HepG2 (cell line): ENCODE measurements around the gene DNASE1. TPM values are rescaled to one million over a fixed set of nuclear protein-coding genes. Genes with fewer than 3 reads are reported as not detected.
A peak's percentile ranks its signal among the peaks of the same experiment; 100 is the strongest.

Source experiments
- ATAC-seq: fragments of 200-7000 bp; cut with Tn5 transposase; 3 replicates; pipeline ENCODE4 v1.9.1; 2020; ENCODE audit warnings: mild to moderate bottlenecking, moderate library complexity
- BruUV-seq: library from RNA; stranded (reverse); fragments of 400-500 nt; replicated peaks from 2 replicates; lab custom pipeline; 2021; lab: Mats Ljungman, UMichigan
- CTCF ChIA-PET: fragments of 300-600 bp; formaldehyde crosslinking; extraction: SDS; loops from one replicate; lab custom pipeline; 2021; ENCODE audit warnings: low total read pairs, inconsistent platforms, low intra/inter-chr PET ratio; lab: Yijun Ruan, JAX
- POLR2A ChIA-PET: fragments of 350-600 bp; sonication (Branson Sonifier 250); formaldehyde crosslinking; loops from one replicate; lab custom pipeline; 2020; ENCODE audit warnings: antibody characterized with exemption, inconsistent platforms; lab: Yijun Ruan, JAX
- DNase-seq: peaks from one replicate; pipeline ENCODE4 v3.0.0-alpha.2; 2015; ENCODE audit warnings: low spot score
- FAIRE-seq: peaks from 3 replicates; lab custom pipeline; 2011; peaks lifted over from hg19 to GRCh38; lab: Jason Lieb, UNC
- H2AFZ ChIP-seq: one replicate; pipeline ENCODE4 v1.6.1; 2011; ENCODE audit warnings: low read length, inconsistent platforms
- H3K27ac ChIP-seq: fragments of 300-600 bp; 3 replicates; pipeline ENCODE4 v1.8.0; 2011; ENCODE audit warnings: mixed run types, mild to moderate bottlenecking, mixed read lengths, low read length, inconsistent platforms; ENCODE audit not compliant: insufficient read depth; ENCODE audit errors: extremely low read length
- H3K27me3 ChIP-seq, 2 experiments: fragments of 200-600 bp in 1 of 2; 2 replicates in 1 of 2; 3 replicates in 1 of 2; pipeline versions ENCODE4 v1.6.0 to v1.8.0; 2011; ENCODE audit warnings: low read length in 2 of 2, mild to moderate bottlenecking in 2 of 2, moderate library complexity in 2 of 2, inconsistent platforms in 1 of 2; ENCODE audit not compliant: insufficient read depth in 2 of 2, control insufficient read depth in 1 of 2
- H3K36me3 ChIP-seq, 2 experiments: fragments of 200-600 bp in 1 of 2; replicated peaks in 1 of 2; 2 replicates in 1 of 2; 3 replicates in 1 of 2; pipeline versions ENCODE4 v1.5.1 to v1.8.0; 2011; ENCODE audit warnings: low read length in 2 of 2, inconsistent platforms in 1 of 2; ENCODE audit not compliant: insufficient read depth in 2 of 2, control insufficient read depth in 1 of 2
- H3K4me1 ChIP-seq: 2 replicates; pipeline ENCODE4 v1.5.1; 2012; ENCODE audit warnings: low read length, inconsistent platforms; ENCODE audit not compliant: insufficient read depth
- H3K4me2 ChIP-seq: 2 replicates; pipeline ENCODE4 v1.6.0; 2011; ENCODE audit warnings: low read depth, low read length, inconsistent platforms
- H3K4me3 ChIP-seq, 3 experiments: fragments of 200-600 bp in 1 of 3; sonication (generic), shearing (Covaris generic) in 1 of 3; replicated peaks in 1 of 3; 2 replicates each; pipeline ENCODE4 v1.5.1; 2011 to 2016; ENCODE audit warnings: low read length in 3 of 3, inconsistent platforms in 2 of 3, low read depth in 2 of 3, mild to moderate bottlenecking in 2 of 3, control low read depth in 1 of 3, mixed read lengths in 1 of 3; ENCODE audit not compliant: insufficient read depth in 1 of 3
- H3K79me2 ChIP-seq: one replicate; pipeline ENCODE4 v1.6.1; 2011; ENCODE audit warnings: low read length, inconsistent platforms; ENCODE audit not compliant: insufficient read depth
- H3K9ac ChIP-seq: 2 replicates; pipeline ENCODE4 v1.6.0; 2011; ENCODE audit warnings: mild to moderate bottlenecking, low read depth, low read length, inconsistent platforms; ENCODE audit not compliant: insufficient read depth
- H3K9me3 ChIP-seq: 2 replicates; pipeline ENCODE4 v1.5.1; 2012; ENCODE audit warnings: mild to moderate bottlenecking, low read length
- H4K20me1 ChIP-seq: 2 replicates; pipeline ENCODE4 v1.6.0; 2011; ENCODE audit warnings: inconsistent platforms, mild to moderate bottlenecking, low read length, moderate library complexity; ENCODE audit not compliant: insufficient read depth
- MEF2D ChIP-seq: sonication (generic); formaldehyde crosslinking; IDR thresholded peaks from 2 replicates; pipeline ENCODE4 v1.5.1; 2020; ENCODE audit warnings: mild to moderate bottlenecking, missing genetic modification reagents
- SP1 ChIP-seq, 2 experiments: fragments of 450-650 bp in 1 of 2; sonication (generic) in 1 of 2; formaldehyde crosslinking in 1 of 2; IDR thresholded peaks; 2 replicates each; pipeline versions ENCODE4 v1.4.0 to v1.6.1; 2016 to 2020; ENCODE audit warnings: missing genetic modification reagents in 1 of 2
- TP53 ChIP-seq: sonication (generic); formaldehyde crosslinking; conservative IDR thresholded peaks from 2 replicates; pipeline ENCODE4 v1.4.0; 2020; ENCODE audit warnings: missing genetic modification reagents
- ZBTB40 ChIP-seq, 2 experiments: fragments of 450-650 bp in 1 of 2; sonication (generic) in 1 of 2; formaldehyde crosslinking in 1 of 2; IDR thresholded peaks; 2 replicates each; pipeline versions ENCODE4 v1.6.1 to v1.8.0; 2016 to 2022; ENCODE audit warnings: antibody characterized with exemption in 1 of 2, mild to moderate bottlenecking in 1 of 2, missing genetic modification reagents in 1 of 2
- ZNF296 ChIP-seq: sonication (generic); formaldehyde crosslinking; conservative IDR thresholded peaks from 2 replicates; pipeline ENCODE4 v1.5.0; 2020; ENCODE audit warnings: mild to moderate bottlenecking, missing genetic modification reagents
- WGBS: methylation state at CpG from one replicate; pipeline ENCODE4 v1.1.6; 2017; ENCODE audit warnings: low lambda C conversion rate; 5-methylcytosine and 5-hydroxymethylcytosine counted together
- in situ Hi-C: cut with HindIII; loops from 2 replicates; pipeline ENCODE4 v1.10.0; 2017; ENCODE audit warnings: low pct_unique_long_range_greater_than_20kb; ENCODE audit not compliant: extremely low pct_ligation_motif_present
- intact Hi-C: fragments of 100-400 bp; cut with micrococcal nuclease; formaldehyde crosslinking; loops from one replicate; pipeline ENCODE4 v1.10.0; 2022; ENCODE audit not compliant: unreplicated experiment
- polyA plus RNA-seq, 8 experiments: library from polyadenylated mRNA; depleted of rRNA in 3 of 8; stranded (reverse) in 7 of 8; unstranded in 1 of 8; fragments of >200 nt; fragmentation: Illumina TruSeq in 4 of 8; extraction: Trizol in 4 of 8; gene quantifications; 2 replicates each; pipeline versions ENCODE4 v1.2.1 to v1.2.3, GENCODE V29; 2011 to 2016; ENCODE audit warnings: low read depth in 4 of 8, missing spikeins in 1 of 8, mixed read lengths in 1 of 8; ENCODE audit not compliant: insufficient read depth in 1 of 8
- total RNA-seq, 5 experiments: library from RNA; depleted of rRNA; stranded (reverse); fragments of >200 nt; fragmentation: Illumina TruSeq; extraction: Trizol; gene quantifications; 2 replicates each; pipeline ENCODE4 v1.2.3, GENCODE V29; 2016; ENCODE audit warnings: low read depth in 1 of 5
- TF ChIP-seq, protein P1 (sequence below): IDR thresholded peaks from 2 replicates; pipeline ENCODE4 v1.6.1; 2016; ENCODE audit warnings: missing genetic modification reagents, missing compliant biosample characterization
- TF ChIP-seq, protein P2 (sequence below): sonication (generic); formaldehyde crosslinking; IDR thresholded peaks from 2 replicates; pipeline ENCODE4 v1.5.0; 2020; ENCODE audit warnings: mild to moderate bottlenecking, missing genetic modification reagents, borderline replicate concordance
- TF ChIP-seq, protein P3 (sequence below): sonication (generic); formaldehyde crosslinking; IDR thresholded peaks from 2 replicates; pipeline ENCODE4 v1.5.0; 2020; ENCODE audit warnings: mild to moderate bottlenecking, missing genetic modification reagents, moderate library complexity

DNASE1 gene
- total and polyA plus RNA-seq, 2 of the 13 experiments (the other 11 are each of a cell fraction or from before 2014, with no cell fraction given), result 7.1 to 11.1 TPM

DNA sequence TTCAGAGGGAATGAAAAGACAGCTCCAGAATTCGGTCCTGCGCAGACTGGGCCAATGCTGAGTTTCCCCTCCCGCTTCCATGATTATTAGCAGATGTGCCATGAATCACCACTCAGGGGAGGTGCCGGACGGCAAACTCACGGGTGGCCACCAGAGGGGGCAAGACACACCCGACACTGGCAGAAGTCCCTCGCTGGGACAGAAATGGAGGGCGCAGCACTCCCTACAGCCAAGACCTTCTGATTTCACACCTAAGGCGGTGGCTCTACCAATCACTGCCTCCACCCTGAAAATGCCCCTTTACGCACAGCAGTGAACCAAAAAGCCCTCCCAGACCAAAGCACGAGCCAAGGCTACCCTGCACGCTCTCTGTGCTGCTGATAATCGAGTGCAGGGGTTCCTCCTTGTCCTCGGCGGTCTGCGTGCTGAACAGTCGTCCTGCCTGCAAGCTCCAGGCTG lies 36.0 kb downstream of the DNASE1 start:
- WGBS, result 88% methylated on average over 12 of the region's 18 CpGs
- no peak overlapping the region for H3K9ac ChIP-seq
- no peaks in the 10 kb centered on the region for H4K20me1 ChIP-seq
- H3K27me3 ChIP-seq, result no peaks in the 10 kb centered on the region
- DNase-seq, result peak; percentile 66
- H3K27ac ChIP-seq, result no peak overlapping the region
- POLR2A ChIA-PET, result no interaction called here
- H2AFZ ChIP-seq, result no peak overlapping the region
- peaks cover 33% of the 10 kb centered on the region for H3K4me1 ChIP-seq
- CTCF ChIA-PET, result interaction anchor here (2.0 kb wide), 1 partner anchor 218 kb away, joined by 7 read pairs; no protein-coding TSS in a partner anchor
- no peaks in the 10 kb centered on the region for H3K9me3 ChIP-seq
- in situ Hi-C loops (no loop called here), intact Hi-C loops (loop anchor here (2.0 to 10.0 kb wide), 3 partner anchors 26 to 424 kb away; partner anchors contain the start of genes ADCY9 and TRAP1)
- peak; percentile 94 for ATAC-seq
- H3K4me3 ChIP-seq, result no peak overlapping the region
- no peak overlapping the region for H3K4me2 ChIP-seq
- H3K36me3 ChIP-seq, result peaks cover 27 to 43% of the 10 kb centered on the region in 2 experiments
- H3K79me2 ChIP-seq, result peaks cover 20% of the 10 kb centered on the region
- peak; percentile 26 for FAIRE-seq
- no TSS peak for BruUV-seq
- TF ChIP-seq, protein P1, sequence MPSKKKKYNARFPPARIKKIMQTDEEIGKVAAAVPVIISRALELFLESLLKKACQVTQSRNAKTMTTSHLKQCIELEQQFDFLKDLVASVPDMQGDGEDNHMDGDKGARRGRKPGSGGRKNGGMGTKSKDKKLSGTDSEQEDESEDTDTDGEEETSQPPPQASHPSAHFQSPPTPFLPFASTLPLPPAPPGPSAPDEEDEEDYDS, result no peak
- TF ChIP-seq ZBTB40 (IDR thresholded peaks at IDR 0.05) (no peak), ZBTB40 (CRISPR knock-in tag; IDR thresholded peaks at IDR 0.05) (no peak), ZNF296 (CRISPR knock-in tag) (no peak), TP53 (CRISPR knock-in tag) (no peak), SP1 (IDR thresholded peaks at IDR 0.05) (no peak), SP1 (CRISPR knock-in tag; IDR thresholded peaks at IDR 0.05) (no peak), MEF2D (CRISPR knock-in tag) (no peak)
- TF ChIP-seq, protein P2, sequence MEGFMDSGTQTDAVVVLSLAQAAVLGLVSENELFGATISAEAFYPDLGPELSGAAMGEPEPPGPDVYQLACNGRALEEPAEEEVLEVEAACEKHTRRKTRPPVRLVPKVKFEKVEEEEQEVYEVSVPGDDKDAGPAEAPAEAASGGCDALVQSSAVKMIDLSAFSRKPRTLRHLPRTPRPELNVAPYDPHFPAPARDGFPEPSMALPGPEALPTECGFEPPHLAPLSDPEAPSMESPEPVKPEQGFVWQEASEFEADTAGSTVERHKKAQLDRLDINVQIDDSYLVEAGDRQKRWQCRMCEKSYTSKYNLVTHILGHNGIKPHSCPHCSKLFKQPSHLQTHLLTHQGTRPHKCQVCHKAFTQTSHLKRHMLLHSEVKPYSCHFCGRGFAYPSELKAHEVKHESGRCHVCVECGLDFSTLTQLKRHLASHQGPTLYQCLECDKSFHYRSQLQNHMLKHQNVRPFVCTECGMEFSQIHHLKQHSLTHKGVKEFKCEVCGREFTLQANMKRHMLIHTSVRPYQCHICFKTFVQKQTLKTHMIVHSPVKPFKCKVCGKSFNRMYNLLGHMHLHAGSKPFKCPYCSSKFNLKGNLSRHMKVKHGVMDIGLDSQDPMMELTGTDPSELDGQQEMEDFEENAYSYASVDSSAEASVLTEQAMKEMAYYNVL (CRISPR knock-in tag), result no peak
- TF ChIP-seq, protein P3, sequence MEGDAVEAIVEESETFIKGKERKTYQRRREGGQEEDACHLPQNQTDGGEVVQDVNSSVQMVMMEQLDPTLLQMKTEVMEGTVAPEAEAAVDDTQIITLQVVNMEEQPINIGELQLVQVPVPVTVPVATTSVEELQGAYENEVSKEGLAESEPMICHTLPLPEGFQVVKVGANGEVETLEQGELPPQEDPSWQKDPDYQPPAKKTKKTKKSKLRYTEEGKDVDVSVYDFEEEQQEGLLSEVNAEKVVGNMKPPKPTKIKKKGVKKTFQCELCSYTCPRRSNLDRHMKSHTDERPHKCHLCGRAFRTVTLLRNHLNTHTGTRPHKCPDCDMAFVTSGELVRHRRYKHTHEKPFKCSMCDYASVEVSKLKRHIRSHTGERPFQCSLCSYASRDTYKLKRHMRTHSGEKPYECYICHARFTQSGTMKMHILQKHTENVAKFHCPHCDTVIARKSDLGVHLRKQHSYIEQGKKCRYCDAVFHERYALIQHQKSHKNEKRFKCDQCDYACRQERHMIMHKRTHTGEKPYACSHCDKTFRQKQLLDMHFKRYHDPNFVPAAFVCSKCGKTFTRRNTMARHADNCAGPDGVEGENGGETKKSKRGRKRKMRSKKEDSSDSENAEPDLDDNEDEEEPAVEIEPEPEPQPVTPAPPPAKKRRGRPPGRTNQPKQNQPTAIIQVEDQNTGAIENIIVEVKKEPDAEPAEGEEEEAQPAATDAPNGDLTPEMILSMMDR (CRISPR knock-in tag), result peak; percentile 93
